Mucosa of descending colon (tissue), 3 donors: ENCODE results near the gene LRRD1. TPM values are rescaled to one million over a fixed set of nuclear protein-coding genes. Genes with fewer than 3 reads are reported as not detected.

Source experiments
- ATAC-seq: fragments of 200-7000 bp; cut with Tn5 transposase; one replicate; pipeline ENCODE4 v1.9.1; 2020; ENCODE audit warnings: mild to moderate bottlenecking, moderate library complexity
- DNase-seq, 3 donors: peaks; one replicate each; pipeline ENCODE4 v3.0.0-alpha.2; 2020
- H3K36me3 ChIP-seq: fragments of 200-600 bp; one replicate; pipeline ENCODE4 v1.8.0; 2021; ENCODE audit warnings: low read depth, mild to moderate bottlenecking
- H3K4me1 ChIP-seq: fragments of 200-600 bp; one replicate; pipeline ENCODE4 v1.8.0; 2021; ENCODE audit warnings: low read depth, mild to moderate bottlenecking
- H3K4me3 ChIP-seq: fragments of 200-600 bp; one replicate; pipeline ENCODE4 v1.8.0; 2021; ENCODE audit warnings: mild to moderate bottlenecking
- H3K9me3 ChIP-seq: fragments of 200-600 bp; one replicate; pipeline ENCODE4 v1.8.0; 2021; ENCODE audit warnings: mild to moderate bottlenecking
- CTCF ChIP-seq: fragments of 200-600 bp; IDR thresholded peaks from one replicate; pipeline ENCODE4 v1.8.0; 2022; ENCODE audit warnings: antibody characterized with exemption, mild to moderate bottlenecking
- intact Hi-C, 2 donors: fragments of 100-400 bp; cut with DNase I in 1 of 2; cut with micrococcal nuclease in 1 of 2; formaldehyde crosslinking; loops; one replicate each; pipeline versions ENCODE4 v1.11.0 to v1.11.1; 2022; cut with DNase I, micrococcal nuclease
- total RNA-seq, 3 donors: library from RNA; stranded (reverse); fragmentation: NEBNext Ultra II Directional in 2 of 3; extraction: Animal tissue kit (Norgen Biotek cat#: 25700) in 2 of 3; gene quantifications; one replicate each; pipeline versions ENCODE4 v1.2.1 to v1.2.4, GENCODE V29; 2021 to 2023
- donor health status: DM: no; HTN: no; CAD: no; lungs with moderate emphysema.
- donor health status: DM: no; HTN: no; CAD: no.
- donor health status: DM: no; HTN: yes; CAD: no.

LRRD1 gene
- total RNA-seq, 3 donors from 2014 or later = 0.09 TPM; not detected in 2

- intact Hi-C loops = no loop called here
- no peak for TF ChIP-seq CTCF
These were observed 17.7 kb downstream of the LRRD1 start for GRCh38 chr7:92161271-92161670.

GRCh38 chr7:92158660-92159575 lies 20.0 kb downstream of the LRRD1 start:
- no peak for TF ChIP-seq CTCF
- H3K4me3 ChIP-seq = no peak overlapping the region
- H3K9me3 ChIP-seq = no peaks in the 10 kb centered on the region
- no peak for DNase-seq
- intact Hi-C loops = no loop called here
- no peaks in the 10 kb centered on the region for H3K4me1 ChIP-seq
- no peaks in the 10 kb centered on the region for H3K36me3 ChIP-seq
- no peak for ATAC-seq

More at GRCh38 chr7:92161271-92161670, 17.7 kb downstream of the LRRD1 start:
- Histone ChIP-seq H3K9me3 (no peaks in the 10 kb centered on the region), H3K36me3 (no peaks in the 10 kb centered on the region), H3K4me1 (no peaks in the 10 kb centered on the region), H3K4me3 (no peak overlapping the region)
- DNase-seq (no peak), ATAC-seq (no peak)

- H3K9me3 ChIP-seq = no peaks in the 10 kb centered on the region
- intact Hi-C loops = no loop called here
- ATAC-seq (no peak), DNase-seq (no peak)
- TF ChIP-seq CTCF = no peak
- no peak overlapping the region for H3K4me3 ChIP-seq
- no peaks in the 10 kb centered on the region for H3K4me1 ChIP-seq
- no peaks in the 10 kb centered on the region for H3K36me3 ChIP-seq
These were observed 22.0 kb downstream of the LRRD1 start for GRCh38 chr7:92156990-92157389.

- intact Hi-C loops = no loop called here
- H3K4me1 ChIP-seq = no peaks in the 10 kb centered on the region
- DNase-seq (no peak), ATAC-seq (no peak)
- H3K36me3 ChIP-seq = no peaks in the 10 kb centered on the region
- no peaks in the 10 kb centered on the region for H3K9me3 ChIP-seq
- TF ChIP-seq CTCF = no peak
- H3K4me3 ChIP-seq = no peak overlapping the region
These were observed 23.7 kb downstream of the LRRD1 start for GRCh38 chr7:92155108-92155739.

GRCh38 chr7:92150450-92151017 lies 28.4 kb downstream of the LRRD1 start:
- no peaks in the 10 kb centered on the region for H3K4me1 ChIP-seq
- TF ChIP-seq CTCF = no peak
- DNase-seq (no peak), ATAC-seq (no peak)
- H3K9me3 ChIP-seq = no peaks in the 10 kb centered on the region
- intact Hi-C loops = no loop called here
- no peak overlapping the region for H3K4me3 ChIP-seq
- no peaks in the 10 kb centered on the region for H3K36me3 ChIP-seq
